Skin epidermis (tissue), 12 donors: ENCODE results near the gene FBXW9.
"Not testable (repeated sequence)": the region's sequence is repeated elsewhere in the genome, so short reads cannot be mapped to it uniquely, and the experiment has no call there.

Experiments used
- H3K27ac ChIP-seq, 21 experiments: fragments of 200-600 bp; sonication (generic) in 11 of 21; one replicate each; pipeline ENCODE4 v1.5.0; 2020; ENCODE audit warnings: mild to moderate bottlenecking in 3 of 21, inconsistent platforms in 2 of 21, moderate library complexity in 2 of 21
- H3K4me3 ChIP-seq, 7 experiments: fragments of 200-600 bp; sonication (generic) in 2 of 7; one replicate each; pipeline ENCODE4 v1.5.0; 2020; ENCODE audit warnings: inconsistent platforms in 2 of 7, mild to moderate bottlenecking in 2 of 7, moderate library complexity in 1 of 7

The FBXW9 gene

GRCh38 chr19:12666265-12667048, 30.0 kb downstream of the FBXW9 start, which contains the start of the genes MAN2B1 and WDR83:
Gene MAN2B1, minus strand, starts transcription at chr19:12666742. Its CDS starts 41 bp downstream, at chr19:12666701.
Gene WDR83, plus strand, starts transcription at chr19:12666807. Its CDS starts 2,984 bp downstream, at chr19:12669791.
- Histone ChIP-seq H3K27ac (peak within 1 kb of the TSS; percentile 35 to 99 (median 79)), H3K4me3 (peak within 1 kb of the TSS; percentile 52 to 80 (median 63))

GRCh38 chr19:12665671-12666264, 30.7 kb downstream of the FBXW9 start:
- Histone ChIP-seq H3K27ac (peak overlapping the region in 20 of 21 experiments; percentile 59 to 90 (median 80)), H3K4me3 (peak overlapping the region; percentile 52 to 80 (median 63))

- Histone ChIP-seq H3K27ac (peak overlapping the region in 14 of 21 experiments; percentile 10 to 90 (median 78)), H3K4me3 (peak overlapping the region in 6 of 7 experiments; percentile 52 to 80 (median 62))
These were observed 31.2 kb downstream of the FBXW9 start for GRCh38 chr19:12665281-12665573.

GRCh38 chr19:12664406-12665280, 31.8 kb downstream of the FBXW9 start:
- H3K27ac ChIP-seq: peak overlapping the region in 5 of 21 experiments; percentile 41 to 86 (median 62)
- no peak overlapping the region for H3K4me3 ChIP-seq

- Histone ChIP-seq H3K27ac (no peak overlapping the region), H3K4me3 (no peak overlapping the region)
These were observed 35.5 kb downstream of the FBXW9 start for GRCh38 chr19:12660980-12661379.

GRCh38 chr19:12657966-12658365, 38.5 kb downstream of the FBXW9 start:
- Histone ChIP-seq H3K27ac (no peak overlapping the region), H3K4me3 (no peak overlapping the region)

GRCh38 chr19:12656899-12657571, 39.4 kb downstream of the FBXW9 start:
- no peak overlapping the region for H3K27ac ChIP-seq

GRCh38 chr19:12655546-12655945, 40.9 kb downstream of the FBXW9 start:
- H3K27ac ChIP-seq: no peak overlapping the region

More at GRCh38 chr19:12656899-12657571, 39.4 kb downstream of the FBXW9 start:
- H3K4me3 ChIP-seq: no peak overlapping the region

GRCh38 chr19:12652219-12652618, 44.2 kb downstream of the FBXW9 start:
- Histone ChIP-seq H3K27ac (no peak overlapping the region), H3K4me3 (no peak overlapping the region)

More at GRCh38 chr19:12655546-12655945, 40.9 kb downstream of the FBXW9 start:
- no peak overlapping the region for H3K4me3 ChIP-seq

- Histone ChIP-seq H3K27ac (no peak overlapping the region), H3K4me3 (no peak overlapping the region)
These were observed 46.5 kb downstream of the FBXW9 start for GRCh38 chr19:12649941-12650340.

- Histone ChIP-seq H3K27ac (no peak overlapping the region), H3K4me3 (peak overlapping the region in 1 of 7 experiments; percentile 14)
These were observed 48.3 kb downstream of the FBXW9 start for GRCh38 chr19:12648088-12648487.

- peak overlapping the region in 1 of 7 experiments; percentile 14 for H3K4me3 ChIP-seq
- no peak overlapping the region for H3K27ac ChIP-seq
These were observed 48.9 kb downstream of the FBXW9 start for GRCh38 chr19:12647490-12648071.

GRCh38 chr19:12647047-12647446, 49.4 kb downstream of the FBXW9 start:
- H3K4me3 ChIP-seq: no peak overlapping the region
- no peak overlapping the region for H3K27ac ChIP-seq

GRCh38 chr19:12646551-12646950, 49.9 kb downstream of the FBXW9 start:
- no peak overlapping the region for H3K27ac ChIP-seq

GRCh38 chr19:12643716-12644115, 52.7 kb downstream of the FBXW9 start:
- H3K27ac ChIP-seq, H3K4me3 ChIP-seq: not testable (repeated sequence)

More at GRCh38 chr19:12646551-12646950, 49.9 kb downstream of the FBXW9 start:
- H3K4me3 ChIP-seq: no peak overlapping the region

- H3K4me3 ChIP-seq: no peak overlapping the region
- H3K27ac ChIP-seq: no peak overlapping the region
These were observed 53.9 kb downstream of the FBXW9 start for GRCh38 chr19:12642506-12642905.

GRCh38 chr19:12641456-12641855, 55.0 kb downstream of the FBXW9 start:
- no peak overlapping the region for H3K4me3 ChIP-seq
- H3K27ac ChIP-seq: no peak overlapping the region

- H3K27ac ChIP-seq: peak overlapping the region in 3 of 21 experiments; percentile 6 to 25 (median 20)
These were observed 56.4 kb downstream of the FBXW9 start for GRCh38 chr19:12639901-12640613.

More at GRCh38 chr19:12639901-12640613, 56.4 kb downstream of the FBXW9 start:
- peak overlapping the region in 1 of 7 experiments; percentile 6 for H3K4me3 ChIP-seq
